Endothelial cell of umbilical vein (primary cell): ENCODE results near the gene HMCN1. TPM values are rescaled to one million over a fixed set of nuclear protein-coding genes. Genes with fewer than 3 reads are reported as not detected.

Source experiments
- BruUV-seq: library from RNA; stranded (reverse); fragments of 400-500 nt; replicated peaks from 2 replicates; lab custom pipeline; 2021; lab: Mats Ljungman, UMichigan
- CTCF ChIA-PET: fragments of 300-600, 350-600 bp; sonication (Branson Sonifier 250); formaldehyde crosslinking; loops from one replicate; lab custom pipeline; 2021; ENCODE audit warnings: antibody characterized with exemption, inconsistent platforms; lab: Charles Lee
- POLR2A ChIA-PET: fragments of 300-600, 350-600 bp; sonication (Branson Sonifier 250); formaldehyde crosslinking; loops from one replicate; lab custom pipeline; 2021; ENCODE audit warnings: antibody characterized with exemption, inconsistent platforms; lab: Charles Lee
- DNase-seq: peaks from one replicate; pipeline ENCODE4 v3.0.0-alpha.2; 2011; ENCODE audit warnings: low read depth, low spot score
- FAIRE-seq: peaks from 2 replicates; lab custom pipeline; 2011; peaks lifted over from hg19 to GRCh38; lab: Jason Lieb, UNC
- H2AFZ ChIP-seq: 2 replicates; pipeline ENCODE4 v1.6.0; 2012; ENCODE audit warnings: low read depth, low read length, control low read depth, inconsistent platforms
- H3K27ac ChIP-seq: 2 replicates; pipeline ENCODE4 v1.5.1; 2011; ENCODE audit warnings: low read depth, mild to moderate bottlenecking, control low read depth, low read length, moderate library complexity; ENCODE audit not compliant: insufficient read depth
- H3K27me3 ChIP-seq, 2 experiments: 2 replicates each; pipeline versions ENCODE4 v1.6.0 to v1.6.1; 2011; ENCODE audit warnings: low read length in 2 of 2, mixed read lengths in 1 of 2; ENCODE audit not compliant: control insufficient read depth in 2 of 2, insufficient read depth in 2 of 2
- H3K36me3 ChIP-seq, 2 experiments: 2 replicates in 1 of 2; 3 replicates in 1 of 2; pipeline ENCODE4 v1.5.1; 2011; ENCODE audit warnings: low read length in 2 of 2, mild to moderate bottlenecking in 1 of 2, moderate library complexity in 1 of 2; ENCODE audit not compliant: control insufficient read depth in 2 of 2, insufficient read depth in 2 of 2; ENCODE audit errors: extremely low read depth in 1 of 2
- H3K4me1 ChIP-seq: 3 replicates; pipeline ENCODE4 v1.5.1; 2011; ENCODE audit warnings: mild to moderate bottlenecking, low read length; ENCODE audit not compliant: control insufficient read depth, insufficient read depth; ENCODE audit errors: extremely low read depth
- H3K4me2 ChIP-seq: 2 replicates; pipeline ENCODE4 v1.6.1; 2011; ENCODE audit warnings: low read length, control low read depth, mixed read lengths; ENCODE audit not compliant: insufficient read depth
- H3K4me3 ChIP-seq, 3 experiments: fragments of 200-600 bp in 1 of 3; sonication (generic), shearing (Covaris generic) in 1 of 3; replicated peaks in 1 of 3; 2 replicates each; pipeline ENCODE4 v1.5.1; 2011 to 2016; ENCODE audit warnings: control low read depth in 3 of 3, low read length in 3 of 3, mild to moderate bottlenecking in 2 of 3, inconsistent platforms in 1 of 3, low read depth in 1 of 3, moderate library complexity in 1 of 3; ENCODE audit not compliant: insufficient read depth in 1 of 3
- H3K79me2 ChIP-seq: 2 replicates; pipeline ENCODE4 v1.6.0; 2012; ENCODE audit warnings: low read length, inconsistent platforms; ENCODE audit not compliant: control insufficient read depth, insufficient read depth
- H3K9ac ChIP-seq: replicated peaks from 2 replicates; pipeline ENCODE3; 2011; ENCODE audit warnings: low read length, control low read depth; ENCODE audit not compliant: insufficient read depth; ENCODE audit errors: extremely low read depth
- H3K9me1 ChIP-seq: replicated peaks from 3 replicates; pipeline ENCODE4 v1.6.0; 2011; ENCODE audit warnings: mild to moderate bottlenecking, low read length; ENCODE audit not compliant: control insufficient read depth, insufficient read depth; ENCODE audit errors: extremely low read depth
- H3K9me3 ChIP-seq: replicated peaks from 2 replicates; pipeline ENCODE4 v1.5.1; 2012; ENCODE audit warnings: low read length, inconsistent platforms; ENCODE audit not compliant: control insufficient read depth, insufficient read depth
- H4K20me1 ChIP-seq: replicated peaks from 2 replicates; pipeline ENCODE3; 2011; ENCODE audit warnings: mild to moderate bottlenecking, low read length; ENCODE audit not compliant: control insufficient read depth, insufficient read depth; ENCODE audit errors: extremely low read depth
- CTCF ChIP-seq, 2 donors: IDR thresholded peaks; 1 replicate in 1 of 2; 2 replicates in 1 of 2; pipeline ENCODE4 v1.5.1; 2011; ENCODE audit warnings: low read length in 2 of 2, mild to moderate bottlenecking in 2 of 2, moderate library complexity in 2 of 2, control low read depth in 1 of 2, inconsistent platforms in 1 of 2, low read depth in 1 of 2; ENCODE audit not compliant: insufficient read depth in 1 of 2; ENCODE audit errors: extremely low read depth in 1 of 2
- EZH2 ChIP-seq: IDR thresholded peaks from 2 replicates; pipeline ENCODE4 v1.6.1; 2012; ENCODE audit warnings: borderline replicate concordance, low read depth, mild to moderate bottlenecking, moderate library complexity, low read length, inconsistent platforms; ENCODE audit not compliant: severe bottlenecking
- FOS ChIP-seq: IDR thresholded peaks from 2 replicates; pipeline ENCODE4 v1.6.1; 2011; ENCODE audit warnings: mild to moderate bottlenecking, low read length, moderate library complexity, borderline replicate concordance; ENCODE audit not compliant: insufficient read depth
- GATA2 ChIP-seq: IDR thresholded peaks from 2 replicates; pipeline ENCODE4 v1.7.0; 2011; ENCODE audit warnings: low read depth, mild to moderate bottlenecking, moderate library complexity, mixed read lengths, low read length; ENCODE audit not compliant: insufficient read length, insufficient read depth
- JUN ChIP-seq: IDR thresholded peaks from 2 replicates; pipeline ENCODE4 v1.6.1; 2011; ENCODE audit warnings: borderline replicate concordance, low read depth; ENCODE audit not compliant: insufficient read length, insufficient read depth
- MAX ChIP-seq: IDR thresholded peaks from 2 replicates; pipeline ENCODE4 v1.6.1; 2011; ENCODE audit not compliant: insufficient read depth, insufficient read length
- MYC ChIP-seq: IDR thresholded peaks from one replicate; pipeline ENCODE4 v1.6.1; 2011; ENCODE audit warnings: mild to moderate bottlenecking, low read depth, low read length
- POLR2A ChIP-seq: IDR thresholded peaks from 2 replicates; pipeline ENCODE4 v1.6.1; 2012; ENCODE audit warnings: low read depth, mild to moderate bottlenecking, control low read depth, low read length
- POLR2AphosphoS5 ChIP-seq: IDR thresholded peaks from 2 replicates; pipeline ENCODE4 v1.6.1; 2012; ENCODE audit warnings: low read depth, mild to moderate bottlenecking, control low read depth, low read length, moderate library complexity; ENCODE audit not compliant: insufficient read depth
- dilution Hi-C: fragments of 300-500 bp; cut with MboI; formaldehyde crosslinking; loops from one replicate; pipeline ENCODE4 v1.15.0; 2019; ENCODE audit warnings: low sequenced_read_pairs; ENCODE audit not compliant: extremely low pct_ligation_motif_present
- intact Hi-C: fragments of 100-400 bp; cut with micrococcal nuclease; formaldehyde crosslinking; loops from one replicate; pipeline ENCODE4 v1.10.0; 2022
- polyA plus RNA-seq, 4 experiments: library from polyadenylated mRNA; depleted of rRNA in 3 of 4; stranded (reverse) in 3 of 4; unstranded in 1 of 4; fragments of >200 nt; gene quantifications; 2 replicates each; pipeline versions ENCODE4 v1.2.1 to v1.2.3, GENCODE V29; 2011 to 2012; ENCODE audit warnings: missing spikeins in 1 of 4
- total RNA-seq: library from RNA; stranded (reverse); gene quantifications from 2 replicates; pipeline ENCODE4 v1.2.3, GENCODE V29; 2021

HMCN1 gene
- total and polyA plus RNA-seq, 2 donors (not counting 3 experiments of a cell fraction or from before 2014, with no cell fraction given) = 10.3 to 16.0 TPM

GRCh38 chr1:186113461-186113860 lies 379.3 kb downstream of the HMCN1 start:
- intact Hi-C loops = no loop called here
- no peak overlapping the region for H2AFZ ChIP-seq
- no peak overlapping the region for H3K9ac ChIP-seq
- TF ChIP-seq GATA2 (no peak), CTCF (IDR thresholded peaks at IDR 0.05; ENCODE audit: extremely low read depth in 1 of 2, insufficient read depth in 1 of 2, low read depth in 1 of 2, low read length in 2 of 2) (no peak), MAX (no peak), MYC (no peak), POLR2AphosphoS5 (no peak), JUN (no peak), EZH2 (no peak), POLR2A (no peak), FOS (no peak)
- no peaks in the 10 kb centered on the region for H3K27me3 ChIP-seq
- no peak overlapping the region for H3K4me2 ChIP-seq
- H3K4me1 ChIP-seq = no peaks in the 10 kb centered on the region
- dilution Hi-C loops = no loop called here
- H3K9me3 ChIP-seq = no peaks in the 10 kb centered on the region
- H3K9me1 ChIP-seq = no peaks in the 10 kb centered on the region
- H3K4me3 ChIP-seq = no peak overlapping the region
- H3K27ac ChIP-seq = no peak overlapping the region
- H3K36me3 ChIP-seq = no peaks in the 10 kb centered on the region
- CTCF ChIA-PET = interaction anchor here (0.7 kb wide), 1 partner anchor 14 kb away, joined by 3 read pairs; no protein-coding TSS in a partner anchor
- DNase-seq = no peak
- no peaks in the 10 kb centered on the region for H4K20me1 ChIP-seq
- no TSS peak for BruUV-seq
- FAIRE-seq = no peak
- POLR2A ChIA-PET = no interaction called here
- H3K79me2 ChIP-seq = no peaks in the 10 kb centered on the region
